ENCODE results near the gene MGAT4B.

- no peak for TF ChIP-seq CTCF (IDR thresholded peaks at IDR 0.05)
- no peak for TF ChIP-seq POLR2A (IDR thresholded peaks at IDR 0.05)
Observed at GRCh38 chr5:179773686-179774040, 33.0 kb downstream of the MGAT4B start.
